ENCODE data around the gene POLRMT. TPM values are rescaled to one million over a fixed set of nuclear protein-coding genes. Genes with fewer than 3 reads are reported as not detected.

POLRMT gene
- total and polyA plus RNA-seq, 2 experiments from 2014 or later, result 98.0 to 148 TPM

- Histone ChIP-seq H3K27ac (ENCODE audit: low read depth) (no peak overlapping the region), H4K20me1 (replicated peaks; ENCODE audit: insufficient read depth) (peaks cover 5% of the 10 kb centered on the region), H3K4me2 (no peak overlapping the region), H3K79me2 (replicated peaks; ENCODE audit: insufficient read depth) (peaks cover 17% of the 10 kb centered on the region), H3K9me2 (ENCODE audit: insufficient read depth) (no peaks in the 10 kb centered on the region), H3K27me3 (ENCODE audit: insufficient read depth) (no peaks in the 10 kb centered on the region), H3K4me1 (ENCODE audit: insufficient read depth) (no peaks in the 10 kb centered on the region), H2AFZ (no peak overlapping the region), H3K4me3 (no peak overlapping the region), H3F3A (replicated peaks; ENCODE audit: low read depth) (0 out of 2 replicates have a peak, but pooled peaks cover 10% of the 10 kb centered on the region), H3K36me3 (ENCODE audit: insufficient read depth) (peaks cover 6% of the 10 kb centered on the region; the same call in 1 of the 2 replicates)
- Mint-ChIP-seq H3K27ac (peak overlapping the region; percentile 59; the same call in 1 of the 2 replicates), H3K4me1 (peaks cover 6% of the 10 kb centered on the region; the same call in 2 of the 3 replicates), H3K4me3 (no peak overlapping the region), H3K9me3 (no peaks in the 10 kb centered on the region), H3K27me3 (ENCODE audit: insufficient read depth, low read depth, poor library complexity) (peaks cover 7% of the 10 kb centered on the region), H3K36me3 (ENCODE audit: low read depth) (peaks cover 57% of the 10 kb centered on the region)
- DNase-seq (ENCODE audit: low spot score) (no peak), ATAC-seq (no peak)
- TF ChIP-seq ZNF331 (CRISPR knock-in tag; IDR thresholded peaks at IDR 0.05; ENCODE audit: low read depth) (no peak), CTCF (conservative IDR thresholded peaks at IDR 0.05; ENCODE audit: low read depth in 2 of 2) (no peak), ZNF462 (CRISPR knock-in tag; IDR thresholded peaks at IDR 0.05) (no peak), JUNB (IDR thresholded peaks at IDR 0.05; ENCODE audit: unreplicated experiment) (no peak), CREB1 (CRISPR knock-in tag; IDR thresholded peaks at IDR 0.05; ENCODE audit: low read depth) (no peak), EZH2 (IDR thresholded peaks at IDR 0.05; ENCODE audit: low read depth, unreplicated experiment) (no peak)
Measured at GRCh38 chr19:624433-625109, 8.8 kb downstream of the POLRMT start.
